ENCODE data around the gene C19orf73.

DNA sequence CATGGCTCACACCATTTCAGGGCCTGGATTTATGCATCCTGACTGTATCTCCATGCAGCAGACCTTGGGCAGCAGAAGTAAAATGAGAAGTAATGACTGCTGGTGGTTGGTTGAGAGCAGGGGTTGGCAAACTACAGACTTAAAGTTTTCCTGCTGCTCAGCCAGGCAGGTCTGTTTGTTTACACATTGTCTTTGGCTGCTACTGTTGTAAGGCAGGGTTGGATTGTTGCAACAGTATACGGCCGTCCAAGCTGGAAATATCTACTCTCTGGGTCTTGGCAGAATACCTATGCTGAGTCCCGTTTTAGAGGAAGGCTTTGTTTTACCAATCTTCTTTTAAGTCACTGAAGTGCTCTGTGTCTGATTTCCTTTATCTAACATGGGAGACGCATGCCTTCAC, 20.1 kb downstream of the C19orf73 start:
- TF ChIP-seq, protein P1, sequence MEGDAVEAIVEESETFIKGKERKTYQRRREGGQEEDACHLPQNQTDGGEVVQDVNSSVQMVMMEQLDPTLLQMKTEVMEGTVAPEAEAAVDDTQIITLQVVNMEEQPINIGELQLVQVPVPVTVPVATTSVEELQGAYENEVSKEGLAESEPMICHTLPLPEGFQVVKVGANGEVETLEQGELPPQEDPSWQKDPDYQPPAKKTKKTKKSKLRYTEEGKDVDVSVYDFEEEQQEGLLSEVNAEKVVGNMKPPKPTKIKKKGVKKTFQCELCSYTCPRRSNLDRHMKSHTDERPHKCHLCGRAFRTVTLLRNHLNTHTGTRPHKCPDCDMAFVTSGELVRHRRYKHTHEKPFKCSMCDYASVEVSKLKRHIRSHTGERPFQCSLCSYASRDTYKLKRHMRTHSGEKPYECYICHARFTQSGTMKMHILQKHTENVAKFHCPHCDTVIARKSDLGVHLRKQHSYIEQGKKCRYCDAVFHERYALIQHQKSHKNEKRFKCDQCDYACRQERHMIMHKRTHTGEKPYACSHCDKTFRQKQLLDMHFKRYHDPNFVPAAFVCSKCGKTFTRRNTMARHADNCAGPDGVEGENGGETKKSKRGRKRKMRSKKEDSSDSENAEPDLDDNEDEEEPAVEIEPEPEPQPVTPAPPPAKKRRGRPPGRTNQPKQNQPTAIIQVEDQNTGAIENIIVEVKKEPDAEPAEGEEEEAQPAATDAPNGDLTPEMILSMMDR (IDR thresholded peaks at IDR 0.05): no peak
- no peak for TF ChIP-seq POLR2A (IDR thresholded peaks at IDR 0.05)
- TF ChIP-seq EP300 (IDR thresholded peaks at IDR 0.05): no peak
- TF ChIP-seq POLR2AphosphoS5 (IDR thresholded peaks at IDR 0.05): no peak
